ENCODE data around the gene YPEL3. TPM values are rescaled to one million over a fixed set of nuclear protein-coding genes. Genes with fewer than 3 reads are reported as not detected.

YPEL3 gene
- total and polyA plus RNA-seq, 2 of the 8 experiments (the other 6 are each of a cell fraction or from before 2014, with no cell fraction given) = 40.3 to 53.3 TPM

DNA sequence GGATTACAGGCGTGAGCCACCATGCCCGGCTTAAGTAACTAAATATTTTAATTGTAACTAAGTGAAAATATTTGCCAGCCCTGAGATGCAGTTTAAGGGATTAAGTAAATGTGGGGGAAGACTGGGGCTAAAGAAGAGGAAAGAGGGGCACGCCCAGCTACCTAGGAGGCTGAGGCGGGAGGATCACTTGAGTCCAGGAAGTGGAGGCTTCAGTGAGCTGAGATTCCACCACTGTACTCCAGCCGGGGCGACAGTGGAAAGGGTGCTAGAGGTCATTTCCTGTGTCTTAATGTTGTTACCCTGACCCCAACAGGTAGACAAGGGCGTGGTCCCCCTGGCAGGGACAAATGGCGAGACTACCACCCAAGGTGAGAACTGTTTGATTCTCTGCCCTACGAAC lies 27.7 kb downstream of the YPEL3 start:
- Histone ChIP-seq H3K4me1 (replicated peaks in 1 of 4; ENCODE audit: control insufficient read depth in 3 of 4, insufficient read depth in 4 of 4, low read length in 3 of 4) (peaks cover 2 to 21% (median 11%) of the 10 kb centered on the region in 4 experiments), H2BK5ac (ENCODE audit: low read depth, low read length) (no peak overlapping the region), H4K5ac (ENCODE audit: insufficient read length, low read depth, low read length) (no peak overlapping the region), H2AFZ (ENCODE audit: low read length) (no peak overlapping the region), H2BK12ac (ENCODE audit: low read depth, low read length) (no peak overlapping the region), H3K56ac (replicated peaks; ENCODE audit: insufficient read length, low read depth, low read length) (no peak overlapping the region), H3K14ac (ENCODE audit: insufficient read length) (no peak overlapping the region), H3K79me1 (ENCODE audit: low read depth, low read length) (peaks cover 9% of the 10 kb centered on the region; the same call in 1 of the 2 replicates), H4K8ac (ENCODE audit: extremely low read depth, insufficient read depth, low read length) (no peak overlapping the region), H3K79me2 (ENCODE audit: control insufficient read depth in 1 of 2, insufficient read depth in 2 of 2, low read length in 2 of 2) (peaks cover 15 to 30% of the 10 kb centered on the region in 2 experiments), H3K23ac (ENCODE audit: insufficient read length) (no peak overlapping the region), H3K36me3 (ENCODE audit: control insufficient read depth in 2 of 4, insufficient read depth in 4 of 4, low read length in 3 of 4) (peaks cover 19 to 54% (median 47%) of the 10 kb centered on the region in 4 experiments), H3K27ac (ENCODE audit: low read depth, low read length) (no peak overlapping the region), H3K9me3 (ENCODE audit: insufficient read depth in 2 of 2, low read depth in 1 of 2, low read length in 1 of 2) (no peaks in the 10 kb centered on the region), H2BK120ac (replicated peaks; ENCODE audit: low read depth, low read length) (no peak overlapping the region), H3K27me3 (replicated peaks in 1 of 4; ENCODE audit: control insufficient read depth in 3 of 4, extremely low read depth in 1 of 4, insufficient read depth in 3 of 4, low read length in 3 of 4) (no peaks in the 10 kb centered on the region), H3K18ac (ENCODE audit: extremely low read depth, low read length) (no peak overlapping the region), H3K23me2 (ENCODE audit: low read depth, low read length) (peaks cover 18% of the 10 kb centered on the region), H2AK5ac (ENCODE audit: low read depth, low read length) (no peak overlapping the region), H2BK15ac (ENCODE audit: low read length) (no peak overlapping the region), H3K4ac (replicated peaks; ENCODE audit: insufficient read length, low read depth, low read length) (no peak overlapping the region), H4K91ac (replicated peaks; ENCODE audit: insufficient read length, low read length) (no peak overlapping the region), H3K9ac (replicated peaks in 1 of 4; ENCODE audit: extremely low read depth in 1 of 4, low read depth in 3 of 4, low read length in 3 of 4) (no peak overlapping the region), H2BK20ac (ENCODE audit: low read length) (no peak overlapping the region), H4K20me1 (replicated peaks in 1 of 2; ENCODE audit: control insufficient read depth in 1 of 2, insufficient read depth in 2 of 2, low read length in 2 of 2) (peaks cover 16 to 35% of the 10 kb centered on the region in 2 experiments), H3K4me3 (ENCODE audit: extremely low read depth in 1 of 4, insufficient read depth in 2 of 4, low read depth in 3 of 4, low read length in 4 of 4) (no peak overlapping the region), H3K4me2 (ENCODE audit: insufficient read depth in 1 of 2, low read depth in 2 of 2, low read length in 2 of 2) (no peak overlapping the region; a peak in 1 of 4 replicates)
- DNase-seq (ENCODE audit: low read depth in 1 of 2, low spot score in 2 of 2) = no peak
- POLR2A ChIA-PET (ENCODE audit: partially characterized antibody) = interaction anchor here (3.5 to 21.2 kb wide), 4 partner anchors 10 to 37 kb away, joined by 25 to 353 read pairs (median 120); partner anchors contain the start of genes PPP4C, TBX6, TLCD3B and YPEL3
- 95% methylated on average over 9 of the region's 9 CpGs; no CpG with 5 or more reads in 1 of the 2 experiments for WGBS, 2 experiments (ENCODE audit: extremely low coverage in 1 of 2, insufficient coverage in 1 of 2, insufficient read length in 1 of 2, insufficient replicate concordance in 2 of 2, low coverage in 1 of 2, low lambda C conversion rate in 2 of 2, missing lambda C conversion rate in 1 of 2)
- no peak for FAIRE-seq
- CTCF ChIA-PET (ENCODE audit: partially characterized antibody) = interaction anchor here (0.6 to 7.3 kb wide), 6 partner anchors 9 to 43 kb away, joined by 3 to 51 read pairs (median 6); partner anchors contain the start of gene TBX6
- TF ChIP-seq SP4 (IDR thresholded peaks at IDR 0.05; ENCODE audit: low read length) (no peak), TAF7 (optimal IDR thresholded peaks at IDR 0.05; ENCODE audit: borderline replicate concordance, low read depth, low read length) (no peak), RFX5 (IDR thresholded peaks at IDR 0.05; ENCODE audit: borderline replicate concordance, low read depth, low read length) (no peak), SIN3A (conservative IDR thresholded peaks at IDR 0.05 in 1 of 2, IDR thresholded peaks at IDR 0.05 in 1 of 2; ENCODE audit: low read depth in 1 of 2, low read length in 2 of 2) (no peak), CBX5 (IDR thresholded peaks at IDR 0.05; ENCODE audit: low read depth, low read length) (no peak), JUN (IDR thresholded peaks at IDR 0.05; ENCODE audit: low read depth, low read length) (no peak), NRF1 (IDR thresholded peaks at IDR 0.05; ENCODE audit: low read depth, low read length) (no peak), RNF2 (IDR thresholded peaks at IDR 0.05; ENCODE audit: borderline replicate concordance, low read depth, low read length, missing control alignments, poor library complexity, severe bottlenecking) (no peak), TBP (IDR thresholded peaks at IDR 0.05; ENCODE audit: low read depth, low read length) (no peak), SP1 (IDR thresholded peaks at IDR 0.05; ENCODE audit: low read depth, low read length) (no peak), TEAD4 (IDR thresholded peaks at IDR 0.05; ENCODE audit: low read depth, low read length) (no peak)
- TF ChIP-seq, protein P1, sequence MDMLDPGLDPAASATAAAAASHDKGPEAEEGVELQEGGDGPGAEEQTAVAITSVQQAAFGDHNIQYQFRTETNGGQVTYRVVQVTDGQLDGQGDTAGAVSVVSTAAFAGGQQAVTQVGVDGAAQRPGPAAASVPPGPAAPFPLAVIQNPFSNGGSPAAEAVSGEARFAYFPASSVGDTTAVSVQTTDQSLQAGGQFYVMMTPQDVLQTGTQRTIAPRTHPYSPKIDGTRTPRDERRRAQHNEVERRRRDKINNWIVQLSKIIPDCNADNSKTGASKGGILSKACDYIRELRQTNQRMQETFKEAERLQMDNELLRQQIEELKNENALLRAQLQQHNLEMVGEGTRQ (IDR thresholded peaks at IDR 0.05; ENCODE audit: low read length) = no peak
